Testis (tissue), 3 donors: ENCODE data around the gene NECTIN2. TPM values are rescaled to one million over a fixed set of nuclear protein-coding genes. Genes with fewer than 3 reads are reported as not detected.
"Not testable (repeated sequence)": the region's sequence is repeated elsewhere in the genome, so short reads cannot be mapped to it uniquely, and the experiment has no call there.

ENCODE experiments used
- DNase-seq: peaks from one replicate; pipeline ENCODE4 v3.0.0-alpha.2; 2019
- H3K27ac ChIP-seq, 2 donors: fragments of 200-600 bp; sonication (generic); one replicate each; pipeline ENCODE4 v1.5.1; 2019
- H3K27me3 ChIP-seq: fragments of 200-600 bp; sonication (generic); one replicate; pipeline ENCODE4 v1.5.1; 2019
- H3K36me3 ChIP-seq: fragments of 200-600 bp; sonication (generic); one replicate; pipeline ENCODE4 v1.5.1; 2017; ENCODE audit warnings: low read depth; ENCODE audit errors: missing control alignments
- H3K4me1 ChIP-seq: fragments of 200-600 bp; sonication (generic); one replicate; pipeline ENCODE4 v1.5.1; 2019
- H3K4me3 ChIP-seq, 2 donors: fragments of 200-600 bp; sonication (generic); one replicate each; pipeline ENCODE4 v1.5.1; 2017 to 2019
- H3K9me3 ChIP-seq: fragments of 200-600 bp; sonication (generic); one replicate; pipeline ENCODE4 v1.5.1; 2017
- CTCF ChIP-seq, 3 experiments: fragments of 450-650 bp in 2 of 3; fragments of 200-600 bp in 1 of 3; sonication (generic) in 1 of 3; IDR thresholded peaks; one replicate each; pipeline ENCODE4 v1.5.1; 2016 to 2019; ENCODE audit warnings: antibody characterized with exemption in 3 of 3, mild to moderate bottlenecking in 2 of 3, moderate library complexity in 1 of 3
- POLR2A ChIP-seq: fragments of 450-650 bp; IDR thresholded peaks from one replicate; pipeline ENCODE4 v1.6.1; 2017; ENCODE audit warnings: antibody characterized with exemption, mild to moderate bottlenecking, moderate library complexity
- WGBS, 2 donors: methylation state at CpG; one replicate each; pipeline ENCODE4 v1.1.5; 2018; 5-methylcytosine and 5-hydroxymethylcytosine counted together
- intact Hi-C: fragments of 100-400 bp; cut with DNase I; formaldehyde crosslinking; loops from one replicate; pipeline ENCODE4 v1.15.1; 2023; ENCODE audit warnings: low total_unique reads
- polyA plus RNA-seq: library from polyadenylated mRNA; stranded (reverse); fragments of 350-450 nt; fragmentation: Illumina TruSeq; extraction: RNeasy Lipid Tissue Mini Kit (QIAGEN cat#74804); gene quantifications from one replicate; pipeline ENCODE4 v1.2.3, GENCODE V29; 2014; ENCODE audit warnings: low read depth, low replicate concordance; ENCODE audit not compliant: insufficient read depth
- total RNA-seq, 2 donors: library from RNA; depleted of rRNA; stranded (reverse); fragments of >200 nt; gene quantifications; one replicate each; pipeline ENCODE4 v1.2.3, GENCODE V29; 2016

The NECTIN2 gene
- total and polyA plus RNA-seq, 3 donors from 2014 or later: 158 to 278 (median 268) TPM

GRCh38 chr19:44886141-44886540 is 40.0 kb downstream of the NECTIN2 start:
- Histone ChIP-seq H3K27ac (no peak overlapping the region), H3K4me1 (peaks cover 11% of the 10 kb centered on the region), H3K36me3 (no peaks in the 10 kb centered on the region), H3K27me3 (no peaks in the 10 kb centered on the region), H3K9me3 (no peaks in the 10 kb centered on the region), H3K4me3 (no peak overlapping the region)
- no peak for DNase-seq
- intact Hi-C loops: no loop called here
- WGBS, 2 donors: 85 to 89% methylated on average over 6 of the region's 6 CpGs
- TF ChIP-seq POLR2A: no peak
- TF ChIP-seq CTCF (IDR thresholded peaks at IDR 0.05): no peak

GRCh38 chr19:44887648-44888047 is 41.6 kb downstream of the NECTIN2 start:
- no peaks in the 10 kb centered on the region for H3K9me3 ChIP-seq
- WGBS, 2 donors: 90 to 94% methylated on average over 4 of the region's 4 CpGs
- peaks cover 22% of the 10 kb centered on the region for H3K4me1 ChIP-seq
- intact Hi-C loops: no loop called here
- H3K36me3 ChIP-seq: no peaks in the 10 kb centered on the region
- TF ChIP-seq CTCF (IDR thresholded peaks at IDR 0.05): no peak
- no peak for TF ChIP-seq POLR2A
- no peaks in the 10 kb centered on the region for H3K27me3 ChIP-seq
- DNase-seq: no peak
- no peak overlapping the region for H3K4me3 ChIP-seq
- H3K27ac ChIP-seq: no peak overlapping the region

- intact Hi-C loops: not testable (repeated sequence)
Observed at GRCh38 chr19:44888335-44888734, 42.2 kb downstream of the NECTIN2 start.

GRCh38 chr19:44889830-44890365 is 43.8 kb downstream of the NECTIN2 start:
- Histone ChIP-seq H3K4me3 (peak overlapping the region; percentile 43 to 69), H3K4me1 (peaks cover 22% of the 10 kb centered on the region), H3K27ac (peak overlapping the region; percentile 32 to 87), H3K27me3 (no peaks in the 10 kb centered on the region), H3K9me3 (no peaks in the 10 kb centered on the region), H3K36me3 (no peaks in the 10 kb centered on the region)
- intact Hi-C loops: no loop called here
- DNase-seq: no peak
- WGBS, 2 donors: 29 to 40% methylated on average over 17 of the region's 17 CpGs
- no peak for TF ChIP-seq CTCF (IDR thresholded peaks at IDR 0.05)
- no peak for TF ChIP-seq POLR2A

More at GRCh38 chr19:44888335-44888734, 42.2 kb downstream of the NECTIN2 start:
- 80 to 96% methylated on average over 4 to 5 of the region's 5 CpGs for whole genome bisulfite sequencing, 2 donors
- DNase-seq, H3K27ac ChIP-seq, H3K27me3 ChIP-seq, H3K4me3 ChIP-seq, H3K9me3 ChIP-seq, H3K36me3 ChIP-seq: not testable (repeated sequence)
- H3K4me1 ChIP-seq: peaks cover 22% of the 10 kb centered on the region

GRCh38 chr19:44890366-44891015 is 44.4 kb downstream of the NECTIN2 start:
- Histone ChIP-seq H3K36me3 (no peaks in the 10 kb centered on the region), H3K27me3 (no peaks in the 10 kb centered on the region), H3K9me3 (no peaks in the 10 kb centered on the region), H3K27ac (peak overlapping the region; percentile 87 to 94), H3K4me1 (peaks cover 22% of the 10 kb centered on the region), H3K4me3 (peak overlapping the region; percentile 43 to 69)
- DNase-seq: peak; percentile 100
- TF ChIP-seq CTCF (IDR thresholded peaks at IDR 0.05) (no peak), POLR2A (no peak)
- WGBS, 2 donors: 0 to 1% methylated on average over 25 to 38 of the region's 40 CpGs
- intact Hi-C loops: no loop called here
